Measurements from ENCODE around the gene FLII. TPM values are rescaled to one million over a fixed set of nuclear protein-coding genes. Genes with fewer than 3 reads are reported as not detected.

Gene FLII
- total and polyA plus RNA-seq, 2 of the 13 experiments (the other 11 are each of a cell fraction or from before 2014, with no cell fraction given), result 130 to 303 TPM

- FAIRE-seq, result no peak
- peaks cover 21% of the 10 kb centered on the region for H3K79me2 ChIP-seq (ENCODE audit: insufficient read depth, low read length)
- 86% methylated on average over 8 of the region's 10 CpGs for WGBS (ENCODE audit: low lambda C conversion rate)
- intact Hi-C loops (cut with micrococcal nuclease; ENCODE audit: unreplicated experiment) (no loop called here), in situ Hi-C loops (cut with HindIII; ENCODE audit: extremely low pct_ligation_motif_present, low pct_unique_long_range_greater_than_20kb) (no loop called here)
- BruUV-seq (replicated peaks), result no TSS peak
- H3K9me3 ChIP-seq (ENCODE audit: low read length), result no peaks in the 10 kb centered on the region
- POLR2A ChIA-PET, result interaction anchor here (1.3 kb wide), 1 partner anchor 37 kb away, joined by 3 read pairs; no protein-coding TSS in a partner anchor
- TF ChIP-seq ZFX (CRISPR knock-in tag; IDR thresholded peaks at IDR 0.05; ENCODE audit: low read depth), result 0 out of 2 replicates have a peak, but pooled peaks have one; percentile 8
- no peak for TF ChIP-seq RBM22 (optimal IDR thresholded peaks at IDR 0.05; ENCODE audit: low read length)
- TF ChIP-seq ZMYM3 (CRISPR knock-in tag; IDR thresholded peaks at IDR 0.05), result peak; percentile 61; the same call in 1 of the 2 replicates
- TF ChIP-seq ZBTB20 (CRISPR knock-in tag; IDR thresholded peaks at IDR 0.05; ENCODE audit: borderline replicate concordance, low read depth), result no peak
- ATAC-seq, result no peak
- H4K20me1 ChIP-seq (ENCODE audit: insufficient read depth, low read length), result peaks cover 4% of the 10 kb centered on the region; the same call in 1 of the 2 replicates
- CTCF ChIA-PET (ENCODE audit: low intra/inter-chr PET ratio, low total read pairs), result no interaction called here
- no peak for DNase-seq (ENCODE audit: low spot score)
- H3K4me1 ChIP-seq (ENCODE audit: insufficient read depth, low read length), result peaks cover 54% of the 10 kb centered on the region
- H3K36me3 ChIP-seq (replicated peaks in 1 of 2; ENCODE audit: control insufficient read depth in 1 of 2, insufficient read depth in 2 of 2, low read length in 2 of 2), result peaks cover 4 to 8% of the 10 kb centered on the region in 2 experiments; a peak in 4 of 5 replicates
- H3K27me3 ChIP-seq (ENCODE audit: control insufficient read depth in 1 of 2, insufficient read depth in 2 of 2, low read length in 2 of 2), result no peaks in the 10 kb centered on the region; a peak in 1 of 5 replicates
- no peak overlapping the region for H2AFZ ChIP-seq (ENCODE audit: low read length)
- no peak overlapping the region for H3K4me3 ChIP-seq (replicated peaks in 1 of 3; ENCODE audit: insufficient read depth in 1 of 3, low read depth in 2 of 3, low read length in 3 of 3)
- H3K27ac ChIP-seq (ENCODE audit: extremely low read length, insufficient read depth, low read length), result no peak overlapping the region
- H3K4me2 ChIP-seq (ENCODE audit: low read depth, low read length), result no peak overlapping the region; the same call in 1 of the 2 replicates
- H3K9ac ChIP-seq (ENCODE audit: insufficient read depth, low read depth, low read length), result no peak overlapping the region
Observed at GRCh38 chr17:18228176-18228682, 30.3 kb downstream of the FLII start.

- 85% methylated on average over 5 of the region's 5 CpGs for WGBS (ENCODE audit: low lambda C conversion rate)
- FAIRE-seq (no peak), ATAC-seq (no peak), DNase-seq (ENCODE audit: low spot score) (no peak)
- H2AFZ ChIP-seq (ENCODE audit: low read length), result no peak overlapping the region
- POLR2A ChIA-PET, result no interaction called here
- H3K4me2 ChIP-seq (ENCODE audit: low read depth, low read length), result no peak overlapping the region
- H3K9me3 ChIP-seq (ENCODE audit: low read length), result no peaks in the 10 kb centered on the region
- no peak overlapping the region for H3K4me3 ChIP-seq (replicated peaks in 1 of 3; ENCODE audit: insufficient read depth in 1 of 3, low read depth in 2 of 3, low read length in 3 of 3)
- no peak overlapping the region for H3K27ac ChIP-seq (ENCODE audit: extremely low read length, insufficient read depth, low read length)
- in situ Hi-C loops (cut with HindIII; ENCODE audit: extremely low pct_ligation_motif_present, low pct_unique_long_range_greater_than_20kb), result no loop called here
- H3K9ac ChIP-seq (ENCODE audit: insufficient read depth, low read depth, low read length), result no peak overlapping the region
- peaks cover 21% of the 10 kb centered on the region for H3K79me2 ChIP-seq (ENCODE audit: insufficient read depth, low read length)
- intact Hi-C loops (cut with micrococcal nuclease; ENCODE audit: unreplicated experiment), result no loop called here
- CTCF ChIA-PET (ENCODE audit: low intra/inter-chr PET ratio, low total read pairs), result no interaction called here
- H4K20me1 ChIP-seq (ENCODE audit: insufficient read depth, low read length), result peaks cover 4% of the 10 kb centered on the region; the same call in 1 of the 2 replicates
- peaks cover 54% of the 10 kb centered on the region for H3K4me1 ChIP-seq (ENCODE audit: insufficient read depth, low read length)
- no TSS peak for BruUV-seq (replicated peaks)
- H3K36me3 ChIP-seq (replicated peaks in 1 of 2; ENCODE audit: control insufficient read depth in 1 of 2, insufficient read depth in 2 of 2, low read length in 2 of 2), result peaks cover 3% of the 10 kb centered on the region in 2 experiments; a peak in 2 of 5 replicates
- no peaks in the 10 kb centered on the region; a peak in 1 of 5 replicates for H3K27me3 ChIP-seq (ENCODE audit: control insufficient read depth in 1 of 2, insufficient read depth in 2 of 2, low read length in 2 of 2)
- TF ChIP-seq ZNF800 (CRISPR knock-in tag; IDR thresholded peaks at IDR 0.05), result no peak
- TF ChIP-seq ZKSCAN1 (IDR thresholded peaks at IDR 0.05; ENCODE audit: low read length), result 0 out of 2 replicates have a peak, but pooled peaks have one; percentile 8
- no peak for TF ChIP-seq ZNF407 (CRISPR knock-in tag; IDR thresholded peaks at IDR 0.05; ENCODE audit: not compliant biosample characterization)
- no peak for TF ChIP-seq ZBTB21 (CRISPR knock-in tag; IDR thresholded peaks at IDR 0.05)
Observed at GRCh38 chr17:18227635-18228034, 30.9 kb downstream of the FLII start.

Measured in HepG2 (cell line).